ENCODE results near the gene DACH1.

DNA sequence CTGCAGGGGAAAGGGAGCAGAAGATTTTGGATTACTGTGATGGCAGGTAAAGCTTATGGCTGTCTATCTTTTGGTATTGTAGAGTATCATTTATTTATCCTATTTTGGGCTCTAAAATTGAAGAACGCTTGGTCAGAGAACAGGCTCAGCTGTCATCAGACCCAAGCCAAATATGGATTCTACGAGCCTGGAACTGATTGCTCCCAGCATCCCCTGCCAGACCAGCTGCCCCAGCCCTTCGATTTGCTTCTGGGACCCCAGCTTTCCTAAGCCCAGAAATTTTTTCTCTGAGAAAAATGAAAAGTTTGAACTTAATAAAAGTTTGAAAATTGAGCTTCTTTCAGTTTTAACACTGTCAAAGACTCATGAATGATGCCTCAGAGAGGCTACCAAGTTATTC is 472.8 kb downstream of the DACH1 start:
- TF ChIP-seq, protein P1, sequence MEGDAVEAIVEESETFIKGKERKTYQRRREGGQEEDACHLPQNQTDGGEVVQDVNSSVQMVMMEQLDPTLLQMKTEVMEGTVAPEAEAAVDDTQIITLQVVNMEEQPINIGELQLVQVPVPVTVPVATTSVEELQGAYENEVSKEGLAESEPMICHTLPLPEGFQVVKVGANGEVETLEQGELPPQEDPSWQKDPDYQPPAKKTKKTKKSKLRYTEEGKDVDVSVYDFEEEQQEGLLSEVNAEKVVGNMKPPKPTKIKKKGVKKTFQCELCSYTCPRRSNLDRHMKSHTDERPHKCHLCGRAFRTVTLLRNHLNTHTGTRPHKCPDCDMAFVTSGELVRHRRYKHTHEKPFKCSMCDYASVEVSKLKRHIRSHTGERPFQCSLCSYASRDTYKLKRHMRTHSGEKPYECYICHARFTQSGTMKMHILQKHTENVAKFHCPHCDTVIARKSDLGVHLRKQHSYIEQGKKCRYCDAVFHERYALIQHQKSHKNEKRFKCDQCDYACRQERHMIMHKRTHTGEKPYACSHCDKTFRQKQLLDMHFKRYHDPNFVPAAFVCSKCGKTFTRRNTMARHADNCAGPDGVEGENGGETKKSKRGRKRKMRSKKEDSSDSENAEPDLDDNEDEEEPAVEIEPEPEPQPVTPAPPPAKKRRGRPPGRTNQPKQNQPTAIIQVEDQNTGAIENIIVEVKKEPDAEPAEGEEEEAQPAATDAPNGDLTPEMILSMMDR (IDR thresholded peaks at IDR 0.05) = no peak
- TF ChIP-seq POLR2A (IDR thresholded peaks at IDR 0.05) = no peak
